H1 (cell line): Measurements from ENCODE around the gene CLPTM1L. TPM values are rescaled to one million over a fixed set of nuclear protein-coding genes. Genes with fewer than 3 reads are reported as not detected.

ENCODE experiments used
- CTCF ChIA-PET: fragments of 300-600 bp; sonication (Branson Sonifier 250); formaldehyde crosslinking; loops from one replicate; lab custom pipeline; 2021; ENCODE audit not compliant: partially characterized antibody; lab: Charles Lee
- POLR2A ChIA-PET: fragments of 300-600 bp; sonication (Branson Sonifier 250); formaldehyde crosslinking; loops from one replicate; lab custom pipeline; 2021; ENCODE audit warnings: inconsistent platforms; ENCODE audit not compliant: partially characterized antibody; lab: Charles Lee
- DNase-seq, 2 experiments: peaks; one replicate each; pipeline versions ENCODE4 v3.0.0 to v3.0.0-alpha.2; 2010 to 2022; ENCODE audit warnings: low spot score in 2 of 2, low read depth in 1 of 2, mixed read lengths in 1 of 2
- FAIRE-seq: peaks from 2 replicates; lab custom pipeline; 2011; peaks lifted over from hg19 to GRCh38; lab: Jason Lieb, UNC
- H2AFZ ChIP-seq: 2 replicates; pipeline ENCODE4 v1.8.1; 2012; ENCODE audit warnings: low read length, inconsistent platforms
- H2AK5ac ChIP-seq: 2 replicates; pipeline ENCODE4 v1.6.1; 2013; ENCODE audit warnings: low read depth, low read length
- H2BK120ac ChIP-seq: replicated peaks from 2 replicates; pipeline ENCODE3; 2013; ENCODE audit warnings: low read depth, low read length, inconsistent platforms
- H2BK12ac ChIP-seq: 2 replicates; pipeline ENCODE4 v1.6.1; 2013; ENCODE audit warnings: low read depth, low read length
- H2BK15ac ChIP-seq: 2 replicates; pipeline ENCODE4 v1.6.1; 2013; ENCODE audit warnings: low read length
- H2BK20ac ChIP-seq: 2 replicates; pipeline ENCODE4 v1.6.1; 2013; ENCODE audit warnings: low read length
- H2BK5ac ChIP-seq: 2 replicates; pipeline ENCODE4 v1.6.1; 2013; ENCODE audit warnings: low read depth, low read length
- H3K14ac ChIP-seq: 2 replicates; pipeline ENCODE4 v1.6.1; 2013; ENCODE audit warnings: inconsistent platforms; ENCODE audit not compliant: insufficient read length
- H3K18ac ChIP-seq: 2 replicates; pipeline ENCODE4 v1.6.1; 2013; ENCODE audit warnings: low read length; ENCODE audit errors: extremely low read depth
- H3K23ac ChIP-seq: 2 replicates; pipeline ENCODE4 v1.6.1; 2013; ENCODE audit warnings: inconsistent platforms; ENCODE audit not compliant: insufficient read length
- H3K23me2 ChIP-seq: 2 replicates; pipeline ENCODE4 v1.6.1; 2013; ENCODE audit warnings: low read depth, low read length
- H3K27ac ChIP-seq: 2 replicates; pipeline ENCODE4 v1.6.1; 2011; ENCODE audit warnings: low read depth, low read length, inconsistent platforms
- H3K27me3 ChIP-seq, 4 experiments: replicated peaks in 1 of 4; 1 replicate in 1 of 4; 2 replicates in 3 of 4; pipeline versions ENCODE4 v1.6.1 to v1.8.1; 2011 to 2013; ENCODE audit warnings: low read length in 3 of 4, mild to moderate bottlenecking in 3 of 4, inconsistent platforms in 2 of 4, mixed read lengths in 2 of 4, moderate library complexity in 1 of 4; ENCODE audit not compliant: control insufficient read depth in 3 of 4, insufficient read depth in 3 of 4; ENCODE audit errors: extremely low read depth in 1 of 4
- H3K36me3 ChIP-seq, 4 experiments: 2 replicates each; pipeline versions ENCODE4 v1.6.1 to v1.8.1; 2011 to 2013; ENCODE audit warnings: mild to moderate bottlenecking in 4 of 4, low read length in 3 of 4, moderate library complexity in 2 of 4, control low read depth in 1 of 4, inconsistent platforms in 1 of 4; ENCODE audit not compliant: insufficient read depth in 4 of 4, control insufficient read depth in 2 of 4
- H3K4ac ChIP-seq: replicated peaks from 2 replicates; pipeline ENCODE3; 2013; ENCODE audit warnings: low read length, low read depth, mixed read lengths, inconsistent platforms; ENCODE audit not compliant: insufficient read length
- H3K4me1 ChIP-seq, 4 experiments: replicated peaks in 1 of 4; 1 replicate in 1 of 4; 2 replicates in 3 of 4; pipeline versions ENCODE4 v1.6.1 to v1.8.1; 2011 to 2013; ENCODE audit warnings: low read length in 3 of 4, inconsistent platforms in 2 of 4, mixed read lengths in 1 of 4; ENCODE audit not compliant: insufficient read depth in 4 of 4, control insufficient read depth in 3 of 4
- H3K4me2 ChIP-seq, 2 experiments: 2 replicates each; pipeline versions ENCODE4 v1.6.1 to v1.8.1; 2011 to 2013; ENCODE audit warnings: low read depth in 2 of 2, low read length in 2 of 2, control low read depth in 1 of 2, inconsistent platforms in 1 of 2, mild to moderate bottlenecking in 1 of 2; ENCODE audit not compliant: insufficient read depth in 1 of 2
- H3K4me3 ChIP-seq, 4 experiments: fragments of 200-600, 300-600 bp in 1 of 4; sonication (generic), shearing (Covaris generic), sonication (Bioruptor Twin) in 1 of 4; 2 replicates each; pipeline versions ENCODE4 v1.5.1 to v1.8.1; 2011 to 2016; ENCODE audit warnings: low read length in 4 of 4, low read depth in 3 of 4, control low read depth in 2 of 4, inconsistent platforms in 2 of 4, mild to moderate bottlenecking in 2 of 4, mixed read lengths in 1 of 4, moderate library complexity in 1 of 4; ENCODE audit not compliant: insufficient read depth in 2 of 4; ENCODE audit errors: extremely low read depth in 1 of 4
- H3K56ac ChIP-seq: replicated peaks from 2 replicates; pipeline ENCODE3; 2013; ENCODE audit warnings: low read depth, mild to moderate bottlenecking, mixed read lengths, low read length, inconsistent platforms; ENCODE audit not compliant: insufficient read length
- H3K79me1 ChIP-seq: 2 replicates; pipeline ENCODE4 v1.6.1; 2013; ENCODE audit warnings: low read depth, low read length, control low read depth
- H3K79me2 ChIP-seq, 2 experiments: 2 replicates each; pipeline versions ENCODE4 v1.6.1 to v1.8.1; 2012 to 2013; ENCODE audit warnings: low read length in 2 of 2, mild to moderate bottlenecking in 2 of 2, inconsistent platforms in 1 of 2; ENCODE audit not compliant: insufficient read depth in 2 of 2, control insufficient read depth in 1 of 2
- H3K9ac ChIP-seq, 4 experiments: replicated peaks in 1 of 4; 1 replicate in 1 of 4; 2 replicates in 3 of 4; pipeline versions ENCODE4 v1.6.1 to v1.8.1; 2011 to 2013; ENCODE audit warnings: low read depth in 3 of 4, low read length in 3 of 4, control low read depth in 2 of 4, mild to moderate bottlenecking in 2 of 4, moderate library complexity in 2 of 4, inconsistent platforms in 1 of 4; ENCODE audit errors: extremely low read depth in 1 of 4
- H3K9me3 ChIP-seq, 2 experiments: 2 replicates each; pipeline versions ENCODE4 v1.6.1 to v1.8.1; 2012 to 2013; ENCODE audit warnings: mild to moderate bottlenecking in 2 of 2, moderate library complexity in 2 of 2, control low read depth in 1 of 2, inconsistent platforms in 1 of 2, low read depth in 1 of 2, low read length in 1 of 2, mixed read lengths in 1 of 2; ENCODE audit not compliant: insufficient read depth in 2 of 2
- H4K20me1 ChIP-seq, 2 experiments: replicated peaks in 1 of 2; 2 replicates each; pipeline versions ENCODE3 to v1.8.1; 2011 to 2013; ENCODE audit warnings: inconsistent platforms in 2 of 2, low read length in 2 of 2, mild to moderate bottlenecking in 1 of 2; ENCODE audit not compliant: insufficient read depth in 2 of 2, control insufficient read depth in 1 of 2
- H4K5ac ChIP-seq: 2 replicates; pipeline ENCODE4 v1.6.1; 2013; ENCODE audit warnings: low read length, low read depth, mixed read lengths, inconsistent platforms; ENCODE audit not compliant: insufficient read length
- H4K8ac ChIP-seq: 2 replicates; pipeline ENCODE4 v1.8.0; 2013; ENCODE audit warnings: mild to moderate bottlenecking, moderate library complexity, low read length, inconsistent platforms; ENCODE audit not compliant: insufficient read depth; ENCODE audit errors: extremely low read depth
- H4K91ac ChIP-seq: replicated peaks from 2 replicates; pipeline ENCODE3; 2013; ENCODE audit warnings: low read length, mixed read lengths, inconsistent platforms; ENCODE audit not compliant: insufficient read length
- BACH1 ChIP-seq: IDR thresholded peaks from 2 replicates; pipeline ENCODE4 v1.6.1; 2012; ENCODE audit warnings: low read length, improper control_type of control experiment
- BRCA1 ChIP-seq: IDR thresholded peaks from 2 replicates; pipeline ENCODE4 v1.6.1; 2012; ENCODE audit warnings: low read depth, low read length, improper control_type of control experiment
- CHD1 ChIP-seq: IDR thresholded peaks from 2 replicates; pipeline ENCODE4 v1.6.1; 2012; ENCODE audit warnings: low read depth, low read length, improper control_type of control experiment
- EGR1 ChIP-seq: IDR thresholded peaks from 2 replicates; pipeline ENCODE4 v1.6.1; 2011; ENCODE audit warnings: low read depth, low read length, borderline replicate concordance
- EP300 ChIP-seq, 2 experiments: IDR thresholded peaks; 1 replicate in 1 of 2; 2 replicates in 1 of 2; pipeline ENCODE4 v1.6.1; 2011 to 2012; ENCODE audit warnings: low read depth in 2 of 2, low read length in 2 of 2, mild to moderate bottlenecking in 2 of 2, borderline replicate concordance in 1 of 2, inconsistent platforms in 1 of 2, moderate library complexity in 1 of 2
- HDAC2 ChIP-seq, 2 experiments: fragments of 300-600 bp in 1 of 2; sonication (generic) in 1 of 2; IDR thresholded peaks; 2 replicates each; pipeline ENCODE4 v1.6.1; 2011 to 2012; ENCODE audit warnings: low read depth in 2 of 2, low read length in 2 of 2, mild to moderate bottlenecking in 2 of 2, moderate library complexity in 2 of 2, borderline replicate concordance in 1 of 2, inconsistent platforms in 1 of 2
- JUND ChIP-seq: IDR thresholded peaks from 2 replicates; pipeline ENCODE4 v1.6.1; 2011; ENCODE audit warnings: mild to moderate bottlenecking, improper control_type of control experiment, low read length
- RAD21 ChIP-seq, 2 experiments: IDR thresholded peaks in 1 of 2; conservative IDR thresholded peaks in 1 of 2; 2 replicates each; pipeline ENCODE4 v1.6.1; 2011; ENCODE audit warnings: low read depth in 2 of 2, low read length in 2 of 2, improper control_type of control experiment in 1 of 2, inconsistent platforms in 1 of 2, mild to moderate bottlenecking in 1 of 2, moderate library complexity in 1 of 2
- TAF7 ChIP-seq: optimal IDR thresholded peaks from 2 replicates; pipeline ENCODE3; 2011; ENCODE audit warnings: low read depth, mild to moderate bottlenecking, inconsistent platforms, low read length, moderate library complexity, borderline replicate concordance
- WGBS, 2 experiments: shearing (Covaris generic) in 1 of 2; methylation state at CpG; one replicate each; pipeline versions ENCODE4 v1.1.6 to v1.1.7; 2013 to 2015; ENCODE audit warnings: low lambda C conversion rate in 2 of 2, mixed read lengths in 2 of 2, inconsistent platforms in 1 of 2, low coverage in 1 of 2, missing lambda C conversion rate in 1 of 2; ENCODE audit not compliant: insufficient replicate concordance in 2 of 2, insufficient coverage in 1 of 2, insufficient read length in 1 of 2; ENCODE audit errors: extremely low coverage in 1 of 2, missing lambda C conversion rate in 1 of 2; 5-methylcytosine and 5-hydroxymethylcytosine counted together
- polyA plus RNA-seq, 7 experiments: library from polyadenylated mRNA; depleted of rRNA in 3 of 7; stranded (reverse) in 5 of 7; unstranded in 2 of 7; fragments of >200 nt in 5 of 7; fragments of 200-250 nt in 2 of 7; gene quantifications; 1 replicate in 5 of 7; 2 replicates in 1 of 7; 4 replicates in 1 of 7; pipeline versions ENCODE4 v1.2.1 to v1.2.3, GENCODE V29; 2011 to 2013; ENCODE audit warnings: missing spikeins in 2 of 7, mixed read lengths in 2 of 7
- total RNA-seq: library from RNA; stranded (reverse); fragmentation: NEBNext Ultra II Directional; extraction: Animal tissue kit (Norgen Biotek cat#: 25700); gene quantifications from 2 replicates; pipeline ENCODE4 v1.2.1, GENCODE V29; 2021
- TF ChIP-seq, protein P1 (sequence below): IDR thresholded peaks from 2 replicates; pipeline ENCODE4 v1.6.1; 2011; ENCODE audit warnings: low read length, improper control_type of control experiment

Gene CLPTM1L
- total and polyA plus RNA-seq, 2 of the 8 experiments (the other 6 are each of a cell fraction or from before 2014, with no cell fraction given) = 102 to 119 TPM

DNA sequence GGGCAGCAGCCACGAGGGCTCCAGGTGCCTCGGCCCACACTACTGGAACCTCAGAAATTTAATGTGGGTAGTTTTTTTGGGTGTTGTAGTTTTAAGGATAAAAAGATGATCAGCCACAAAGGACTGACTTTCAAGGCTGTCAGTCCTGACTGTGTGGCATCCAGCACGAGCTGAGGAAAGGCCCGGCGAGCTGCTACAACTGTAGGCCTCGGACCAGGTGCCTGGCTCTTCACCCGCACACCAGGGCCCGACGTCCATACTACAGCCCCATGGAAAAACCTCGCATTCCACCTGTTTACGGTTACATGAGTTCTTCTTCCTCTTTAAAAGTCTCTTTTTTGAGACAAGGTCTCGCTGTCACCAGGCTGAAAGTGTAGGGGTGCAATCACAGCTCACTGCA is 2.6 kb downstream of the CLPTM1L start:
- Histone ChIP-seq H2BK5ac (no peak overlapping the region), H3K14ac (no peak overlapping the region), H2BK15ac (no peak overlapping the region), H3K4ac (no peak overlapping the region), H2AFZ (no peak overlapping the region), H3K9ac (no peak overlapping the region), H2BK20ac (no peak overlapping the region), H4K20me1 (peaks cover 5 to 22% of the 10 kb centered on the region in 2 experiments), H2BK120ac (no peak overlapping the region), H3K27ac (no peak overlapping the region), H3K4me1 (peaks cover 0 to 12% (median 1%) of the 10 kb centered on the region in 4 experiments; a peak in 4 of 7 replicates), H4K8ac (no peak overlapping the region), H3K79me1 (peaks cover 5% of the 10 kb centered on the region; the same call in 1 of the 2 replicates), H3K36me3 (peaks cover 26 to 42% (median 33%) of the 10 kb centered on the region in 4 experiments), H3K79me2 (peaks cover 0 to 14% of the 10 kb centered on the region in 2 experiments; a peak in 2 of 4 replicates), H4K91ac (no peak overlapping the region), H3K18ac (no peak overlapping the region), H3K4me3 (no peak overlapping the region), H2AK5ac (no peak overlapping the region), H3K23me2 (peaks cover 5% of the 10 kb centered on the region; the same call in 1 of the 2 replicates)
- WGBS, 2 experiments = 91% methylated on average over 12 of the region's 12 CpGs; no CpG with 5 or more reads in 1 of the 2 experiments
- ChIA-PET CTCF (interaction anchor here (0.7 to 1.5 kb wide), 4 partner anchors 12 to 38 kb away, joined by 3 to 4 read pairs (median 4); no protein-coding TSS in a partner anchor), POLR2A (interaction anchor here (0.7 kb wide), 1 partner anchor 43 kb away, joined by 3 read pairs; no protein-coding TSS in a partner anchor)
- no peak for DNase-seq
- no peak for FAIRE-seq
- no peak for TF ChIP-seq EGR1
- TF ChIP-seq BACH1 = no peak
- TF ChIP-seq CHD1 = no peak
- TF ChIP-seq JUND = no peak
- TF ChIP-seq RAD21 (IDR thresholded peaks at IDR 0.05 in 1 of 2, conservative IDR thresholded peaks at IDR 0.05 in 1 of 2; ENCODE audit: low read depth in 2 of 2, low read length in 2 of 2) = no peak
- TF ChIP-seq HDAC2 (IDR thresholded peaks at IDR 0.05; ENCODE audit: borderline replicate concordance in 1 of 2, low read depth in 2 of 2, low read length in 2 of 2) = no peak
- TF ChIP-seq, protein P1, sequence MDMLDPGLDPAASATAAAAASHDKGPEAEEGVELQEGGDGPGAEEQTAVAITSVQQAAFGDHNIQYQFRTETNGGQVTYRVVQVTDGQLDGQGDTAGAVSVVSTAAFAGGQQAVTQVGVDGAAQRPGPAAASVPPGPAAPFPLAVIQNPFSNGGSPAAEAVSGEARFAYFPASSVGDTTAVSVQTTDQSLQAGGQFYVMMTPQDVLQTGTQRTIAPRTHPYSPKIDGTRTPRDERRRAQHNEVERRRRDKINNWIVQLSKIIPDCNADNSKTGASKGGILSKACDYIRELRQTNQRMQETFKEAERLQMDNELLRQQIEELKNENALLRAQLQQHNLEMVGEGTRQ = no peak
- no peak for TF ChIP-seq EP300 (IDR thresholded peaks at IDR 0.05; ENCODE audit: borderline replicate concordance in 1 of 2, low read depth in 2 of 2, low read length in 2 of 2)
- TF ChIP-seq TAF7 = no peak
- TF ChIP-seq BRCA1 = no peak
- TF ChIP-seq, all 59 proteins: peak for 0
- Histone ChIP-seq H3K4me2 (no peak overlapping the region), H3K56ac (no peak overlapping the region), H3K27me3 (no peaks in the 10 kb centered on the region), H3K9me3 (no peaks in the 10 kb centered on the region), H2BK12ac (no peak overlapping the region), H3K23ac (no peak overlapping the region), H4K5ac (no peak overlapping the region)
